ENCODE results near the gene DTNB. TPM values are rescaled to one million over a fixed set of nuclear protein-coding genes. Genes with fewer than 3 reads are reported as not detected.

The DTNB gene
- total and polyA plus RNA-seq, 10 of the 15 experiments (the other 5 are each of a cell fraction or from before 2014, with no cell fraction given) = 4.5 to 30.6 (median 11.9) TPM

DNA sequence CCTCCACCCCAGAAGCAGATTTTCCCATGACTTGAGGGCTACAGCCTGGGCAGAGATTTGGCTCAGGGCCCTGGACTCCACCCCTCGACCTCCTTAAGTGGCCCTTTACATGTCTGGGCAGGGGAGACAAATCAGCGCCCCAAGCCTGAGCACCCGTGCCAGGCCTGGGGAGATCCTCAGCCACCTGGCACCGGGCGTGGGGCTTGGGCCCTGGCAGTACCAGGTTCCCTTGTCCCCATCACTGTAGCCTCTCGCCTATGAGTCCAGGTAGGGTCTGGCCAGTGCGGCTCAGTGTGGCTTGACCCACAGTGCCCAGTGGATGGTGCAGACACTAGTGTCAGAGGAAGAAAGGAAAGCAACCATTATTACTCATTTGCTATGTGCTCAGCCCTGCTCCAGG is 309.6 kb downstream of the DTNB start:
- no peaks in the 10 kb centered on the region for H3K79me2 ChIP-seq (ENCODE audit: control insufficient read depth, insufficient read depth, low read length)
- DNase-seq (ENCODE audit: low read depth, low spot score) (no peak), ATAC-seq (no peak), FAIRE-seq (no peak)
- intact Hi-C loops (cut with micrococcal nuclease; ENCODE audit: unreplicated experiment) (loop anchor here (2.0 kb wide), 1 partner anchor 13 kb away; no protein-coding TSS in a partner anchor), in situ Hi-C loops (cut with MboI) (no loop called here)
- ChIA-PET RAD21 (ENCODE audit: unreplicated experiment) (interaction anchor here (0.7 to 2.6 kb wide), 4 partner anchors 47 to 151 kb away, joined by 3 to 59 read pairs (median 4); no protein-coding TSS in a partner anchor), CTCF (interaction anchor here (0.9 to 8.6 kb wide), 4 partner anchors 10 to 92 kb away, joined by 3 to 126 read pairs (median 3); no protein-coding TSS in a partner anchor), POLR2A (interaction anchor here (0.6 to 3.2 kb wide), 10 partner anchors 12 to 1424 kb away, joined by 3 to 37 read pairs (median 7); no protein-coding TSS in a partner anchor), SMC1A (ENCODE audit: uncharacterized antibody, unreplicated experiment) (interaction anchor here (0.6 to 3.1 kb wide), 8 partner anchors 12 to 195 kb away, joined by 3 to 39 read pairs (median 8); no protein-coding TSS in a partner anchor)
- H3K27me3 ChIP-seq (replicated peaks in 1 of 2; ENCODE audit: control insufficient read depth in 2 of 2, insufficient read depth in 2 of 2, low read length in 1 of 2) = no peaks in the 10 kb centered on the region
- no peak overlapping the region for H3K27ac ChIP-seq (ENCODE audit: control insufficient read depth, insufficient read depth)
- BruUV-seq (replicated peaks) = no TSS peak
- TF ChIP-seq SIN3A (IDR thresholded peaks at IDR 0.05; ENCODE audit: low read depth, low read length) (no peak), USF1 (IDR thresholded peaks at IDR 0.05; ENCODE audit: borderline replicate concordance, extremely low read length, insufficient read depth, low read depth, low read length) (no peak), LARP7 (IDR thresholded peaks at IDR 0.05) (0 out of 2 replicates have a peak, but pooled peaks have one; percentile 17)
- TF ChIP-seq, protein P1, sequence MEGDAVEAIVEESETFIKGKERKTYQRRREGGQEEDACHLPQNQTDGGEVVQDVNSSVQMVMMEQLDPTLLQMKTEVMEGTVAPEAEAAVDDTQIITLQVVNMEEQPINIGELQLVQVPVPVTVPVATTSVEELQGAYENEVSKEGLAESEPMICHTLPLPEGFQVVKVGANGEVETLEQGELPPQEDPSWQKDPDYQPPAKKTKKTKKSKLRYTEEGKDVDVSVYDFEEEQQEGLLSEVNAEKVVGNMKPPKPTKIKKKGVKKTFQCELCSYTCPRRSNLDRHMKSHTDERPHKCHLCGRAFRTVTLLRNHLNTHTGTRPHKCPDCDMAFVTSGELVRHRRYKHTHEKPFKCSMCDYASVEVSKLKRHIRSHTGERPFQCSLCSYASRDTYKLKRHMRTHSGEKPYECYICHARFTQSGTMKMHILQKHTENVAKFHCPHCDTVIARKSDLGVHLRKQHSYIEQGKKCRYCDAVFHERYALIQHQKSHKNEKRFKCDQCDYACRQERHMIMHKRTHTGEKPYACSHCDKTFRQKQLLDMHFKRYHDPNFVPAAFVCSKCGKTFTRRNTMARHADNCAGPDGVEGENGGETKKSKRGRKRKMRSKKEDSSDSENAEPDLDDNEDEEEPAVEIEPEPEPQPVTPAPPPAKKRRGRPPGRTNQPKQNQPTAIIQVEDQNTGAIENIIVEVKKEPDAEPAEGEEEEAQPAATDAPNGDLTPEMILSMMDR (IDR thresholded peaks at IDR 0.05 in 2 of 3, conservative IDR thresholded peaks at IDR 0.05 in 1 of 3; ENCODE audit: control insufficient read depth in 2 of 3, extremely low read depth in 1 of 3, insufficient read depth in 1 of 3, low read depth in 3 of 3, low read length in 3 of 3) = no peak
- WGBS (ENCODE audit: insufficient coverage, insufficient replicate concordance, low lambda C conversion rate, missing lambda C conversion rate) = 87% methylated on average over 7 of the region's 7 CpGs
- H3K36me3 ChIP-seq (ENCODE audit: control insufficient read depth in 2 of 2, insufficient read depth in 2 of 2, low read length in 1 of 2) = no peaks in the 10 kb centered on the region
- H3K4me3 ChIP-seq = no peak overlapping the region
- no peak overlapping the region for H3K9ac ChIP-seq (ENCODE audit: control insufficient read depth, insufficient read depth, low read length)
- H3K9me3 ChIP-seq (replicated peaks; ENCODE audit: control insufficient read depth, insufficient read depth, low read length) = no peaks in the 10 kb centered on the region
- no peak overlapping the region for H2AFZ ChIP-seq (ENCODE audit: control insufficient read depth, low read depth, low read length)
- peak overlapping the region; percentile 97; the same call in 1 of the 2 replicates for H3K4me2 ChIP-seq (ENCODE audit: control insufficient read depth, insufficient read depth)
- no peaks in the 10 kb centered on the region for H4K20me1 ChIP-seq (ENCODE audit: control insufficient read depth, insufficient read depth)
- peaks cover 13% of the 10 kb centered on the region for H3K4me1 ChIP-seq (ENCODE audit: control insufficient read depth, insufficient read depth, low read length)

Measured in GM12878 (cell line).